Brain microvascular endothelial cell (primary cell): ENCODE results near the gene ZNF93.
A peak's percentile ranks its signal among the peaks of the same experiment; 100 is the strongest.
"Not testable (repeated sequence)": the region's sequence is repeated elsewhere in the genome, so short reads cannot be mapped to it uniquely, and the experiment has no call there.

Experiments
- DNase-seq: peaks from one replicate; pipeline ENCODE4 v3.0.0-alpha.2; 2020
- H3K27ac ChIP-seq: fragments of 250-450 bp; sonication (Bioruptor Pico); 2 replicates; pipeline ENCODE4 v1.5.1; 2020; ENCODE audit warnings: mild to moderate bottlenecking, moderate library complexity
- H3K27me3 ChIP-seq: fragments of 250-450 bp; sonication (Bioruptor Pico); replicated peaks from 2 replicates; pipeline ENCODE4 v1.5.1; 2020; ENCODE audit warnings: mild to moderate bottlenecking
- H3K36me3 ChIP-seq: fragments of 250-450 bp; sonication (Bioruptor Pico); replicated peaks from 2 replicates; pipeline ENCODE4 v1.5.1; 2020; ENCODE audit warnings: mild to moderate bottlenecking
- H3K4me3 ChIP-seq: 2 replicates; pipeline ENCODE4 v1.5.1; 2011; ENCODE audit warnings: low read depth, mild to moderate bottlenecking, control low read depth, low read length, moderate library complexity
- in situ Hi-C: cut with HindIII; loops from 2 replicates; pipeline ENCODE4 v1.10.0; 2017; ENCODE audit warnings: low sequenced_read_pairs, low pct_ligation_motif_present
- TF ChIP-seq, protein P1 (sequence below): IDR thresholded peaks from 2 replicates; pipeline ENCODE4 v1.5.1; 2011; ENCODE audit warnings: low read depth, mild to moderate bottlenecking, moderate library complexity, low read length, control low read depth, inconsistent platforms; ENCODE audit errors: missing control alignments

Gene ZNF93

DNA sequence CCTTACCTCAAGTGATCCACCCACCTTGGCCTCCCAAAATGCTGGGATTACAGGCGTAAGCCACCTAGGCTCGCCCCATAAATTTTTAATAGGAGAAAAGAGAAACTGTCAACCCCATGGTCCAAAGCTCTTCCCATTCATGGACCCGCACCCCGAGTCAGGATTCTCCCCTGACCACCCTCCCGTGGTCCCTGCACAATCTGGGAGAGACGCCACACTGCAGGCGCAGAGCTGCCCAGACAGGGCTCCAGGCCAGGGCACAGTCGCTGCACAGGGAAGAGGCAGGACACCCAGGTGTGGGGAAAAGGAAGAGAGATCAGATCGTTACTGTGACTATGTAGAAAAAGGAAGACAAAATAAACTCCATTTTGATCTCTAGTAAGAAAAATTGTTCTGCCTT lies 54.5 kb downstream of the ZNF93 start:
- no peak for DNase-seq
- Histone ChIP-seq H3K36me3 (no peaks in the 10 kb centered on the region), H3K27ac (no peak overlapping the region), H3K27me3 (no peaks in the 10 kb centered on the region), H3K4me3 (no peak overlapping the region)
- TF ChIP-seq, protein P1, sequence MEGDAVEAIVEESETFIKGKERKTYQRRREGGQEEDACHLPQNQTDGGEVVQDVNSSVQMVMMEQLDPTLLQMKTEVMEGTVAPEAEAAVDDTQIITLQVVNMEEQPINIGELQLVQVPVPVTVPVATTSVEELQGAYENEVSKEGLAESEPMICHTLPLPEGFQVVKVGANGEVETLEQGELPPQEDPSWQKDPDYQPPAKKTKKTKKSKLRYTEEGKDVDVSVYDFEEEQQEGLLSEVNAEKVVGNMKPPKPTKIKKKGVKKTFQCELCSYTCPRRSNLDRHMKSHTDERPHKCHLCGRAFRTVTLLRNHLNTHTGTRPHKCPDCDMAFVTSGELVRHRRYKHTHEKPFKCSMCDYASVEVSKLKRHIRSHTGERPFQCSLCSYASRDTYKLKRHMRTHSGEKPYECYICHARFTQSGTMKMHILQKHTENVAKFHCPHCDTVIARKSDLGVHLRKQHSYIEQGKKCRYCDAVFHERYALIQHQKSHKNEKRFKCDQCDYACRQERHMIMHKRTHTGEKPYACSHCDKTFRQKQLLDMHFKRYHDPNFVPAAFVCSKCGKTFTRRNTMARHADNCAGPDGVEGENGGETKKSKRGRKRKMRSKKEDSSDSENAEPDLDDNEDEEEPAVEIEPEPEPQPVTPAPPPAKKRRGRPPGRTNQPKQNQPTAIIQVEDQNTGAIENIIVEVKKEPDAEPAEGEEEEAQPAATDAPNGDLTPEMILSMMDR = no peak
- in situ Hi-C loops = no loop called here

DNA sequence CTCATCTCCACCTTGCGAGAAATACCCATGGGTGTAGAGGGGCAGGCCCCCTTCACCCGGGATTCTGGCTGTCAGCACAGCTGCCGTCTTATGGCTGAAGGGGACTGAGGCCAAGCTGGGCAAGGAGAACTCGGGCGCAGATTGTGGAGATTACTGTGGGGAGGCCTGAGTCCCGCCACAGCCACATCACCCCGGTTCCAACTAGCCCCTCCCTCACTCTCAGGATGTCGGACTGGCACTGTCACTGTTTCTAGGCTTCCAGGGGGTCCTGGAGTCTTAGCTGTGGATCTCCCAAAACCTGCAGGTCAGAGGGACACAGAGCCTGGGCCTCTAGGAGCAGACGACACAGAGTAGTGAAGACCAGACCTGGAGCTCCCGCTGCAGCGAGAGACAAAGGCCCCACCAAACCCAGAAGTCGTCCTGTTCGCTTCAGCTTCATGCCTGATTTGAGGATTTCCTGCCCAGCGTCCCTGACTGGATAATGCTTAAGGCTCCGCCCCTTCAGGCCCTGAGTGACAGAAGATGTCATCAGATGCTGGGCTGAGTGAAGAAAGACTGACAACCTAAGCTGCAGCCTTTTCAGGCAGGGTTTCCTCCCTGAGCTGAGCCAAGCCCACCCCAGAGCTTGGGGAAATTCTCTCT lies 55.8 kb downstream of the ZNF93 start:
- in situ Hi-C loops = no loop called here
- TF ChIP-seq, protein P1 = no peak
- Histone ChIP-seq H3K36me3 (no peaks in the 10 kb centered on the region), H3K27me3 (no peaks in the 10 kb centered on the region), H3K4me3 (no peak overlapping the region), H3K27ac (no peak overlapping the region)
- no peak for DNase-seq

DNA sequence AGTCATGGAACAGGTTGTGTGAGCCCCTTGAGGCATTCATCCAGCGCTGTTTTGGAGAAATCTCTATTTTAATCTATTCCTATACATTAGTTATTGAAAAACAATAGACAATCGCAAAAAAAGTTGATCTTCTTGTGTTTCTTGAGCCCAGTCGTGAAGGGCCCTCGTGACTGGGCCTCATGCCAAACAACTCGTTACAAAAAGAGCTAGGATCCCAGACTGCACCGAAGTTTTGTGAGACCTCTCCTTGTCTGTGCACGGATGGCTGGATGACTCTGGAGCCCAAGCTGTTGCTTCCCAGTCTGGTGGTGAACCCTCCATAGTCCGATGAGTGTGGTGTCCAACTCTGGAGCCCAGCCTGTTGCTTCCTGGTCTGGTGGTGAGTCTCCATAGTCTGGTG lies 57.0 kb downstream of the ZNF93 start:
- not testable (repeated sequence) for H3K4me3 ChIP-seq, H3K27me3 ChIP-seq

DNA sequence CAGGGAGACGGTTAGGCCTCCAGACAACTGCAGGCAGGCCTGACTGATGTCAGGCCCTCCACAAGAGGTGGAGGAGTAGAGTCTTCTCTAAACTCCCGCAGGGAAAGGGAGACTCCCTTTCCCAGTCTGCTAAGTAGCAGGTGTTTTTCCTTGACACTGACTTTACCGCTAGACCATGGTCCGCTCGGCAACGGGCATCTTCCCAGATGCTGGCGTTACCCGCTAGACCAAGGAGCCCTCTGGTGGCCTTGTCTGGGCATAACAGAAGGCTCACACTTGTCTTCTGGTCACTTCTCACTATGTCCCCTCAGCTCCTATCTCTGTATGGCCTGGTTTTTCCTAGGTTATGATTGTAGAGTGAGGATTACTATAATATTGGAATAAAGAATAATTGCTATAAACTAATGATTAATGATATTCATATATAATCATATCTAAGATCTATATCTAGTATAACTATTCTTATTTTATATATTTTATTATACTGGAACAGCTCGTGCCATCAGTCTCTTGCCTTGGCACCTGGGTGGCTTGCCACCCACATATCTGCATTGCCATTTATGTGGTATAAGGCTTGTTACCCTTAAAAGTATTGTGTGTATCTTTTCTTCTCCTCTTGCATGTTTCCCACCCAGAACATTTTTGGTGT lies 58.5 kb downstream of the ZNF93 start:
- in situ Hi-C loops, H3K27ac ChIP-seq, H3K36me3 ChIP-seq, H3K4me3 ChIP-seq, H3K27me3 ChIP-seq: not testable (repeated sequence)
- TF ChIP-seq, protein P1 = peak; percentile 65
- peak; percentile 53 for DNase-seq

More for the DNA sequence above, 57.0 kb downstream of the ZNF93 start:
- in situ Hi-C loops, DNase-seq, H3K27ac ChIP-seq, H3K36me3 ChIP-seq: not testable (repeated sequence)

DNA sequence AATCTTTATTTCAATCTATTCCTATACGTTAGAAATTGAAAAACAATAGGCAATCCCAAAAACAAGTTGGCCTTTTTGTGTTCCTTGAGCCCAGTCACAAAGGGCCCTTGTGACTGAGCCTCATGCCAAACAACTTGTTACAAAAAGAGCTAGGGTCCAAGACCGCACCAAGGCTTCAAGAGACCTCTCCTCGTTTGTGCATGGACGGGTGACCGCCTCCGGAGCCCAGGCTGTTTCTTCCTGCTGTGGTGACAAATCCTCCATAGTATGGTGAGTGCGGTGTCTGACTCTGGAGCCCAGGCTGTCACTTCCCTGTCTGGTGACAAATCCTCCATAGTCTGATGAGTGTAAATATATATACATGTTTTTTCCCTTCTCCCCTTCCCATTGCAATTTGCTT lies 63.7 kb downstream of the ZNF93 start:
- TF ChIP-seq, protein P1 = no peak
- DNase-seq = no peak
- Histone ChIP-seq H3K27me3 (no peaks in the 10 kb centered on the region), H3K27ac (no peak overlapping the region), H3K4me3 (no peak overlapping the region), H3K36me3 (no peaks in the 10 kb centered on the region)
- in situ Hi-C loops = no loop called here

DNA sequence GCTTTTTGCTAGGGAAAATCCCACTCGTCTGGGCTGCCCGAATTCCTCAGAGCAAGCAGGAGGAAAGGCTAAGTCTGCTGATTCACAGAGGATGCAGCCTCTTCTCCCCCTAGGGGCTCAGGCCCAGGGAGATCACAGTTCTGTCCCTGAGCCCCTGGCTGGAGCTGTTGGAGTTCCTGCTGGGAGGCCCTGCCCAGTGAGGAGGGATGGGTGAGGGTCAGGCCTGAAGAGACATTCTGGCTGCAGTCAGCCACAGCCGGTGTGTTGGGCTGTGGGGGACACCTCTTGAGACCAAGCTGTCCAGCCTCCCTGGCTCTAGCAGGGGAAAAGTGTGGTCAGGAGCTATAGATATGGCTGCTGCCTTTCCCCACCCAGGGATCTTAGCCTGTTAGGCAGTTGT lies 65.4 kb downstream of the ZNF93 start:
- H3K4me3 ChIP-seq, H3K36me3 ChIP-seq, H3K27me3 ChIP-seq, in situ Hi-C loops, DNase-seq, H3K27ac ChIP-seq: not testable (repeated sequence)

DNA sequence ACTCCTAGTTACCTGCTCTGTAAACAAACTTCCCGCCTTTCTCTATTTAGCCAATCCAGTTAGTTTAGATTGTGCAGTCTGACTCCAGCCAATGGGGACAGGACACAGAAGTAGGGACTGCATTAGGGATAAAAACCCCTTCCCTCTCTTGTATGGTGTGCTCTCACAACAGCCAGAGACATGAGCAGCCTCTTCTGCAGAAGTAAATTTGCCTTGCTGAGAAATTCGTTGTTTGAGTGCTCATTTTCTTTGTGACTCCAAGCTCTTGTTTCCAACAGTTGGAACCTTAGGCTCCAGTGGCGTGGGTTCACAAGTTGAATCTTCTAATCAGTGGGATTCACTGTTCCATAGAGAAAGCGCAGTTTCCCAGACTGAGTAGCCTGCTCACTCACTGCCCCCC lies 66.1 kb downstream of the ZNF93 start:
- TF ChIP-seq, protein P1 = no peak
- Histone ChIP-seq H3K4me3 (no peak overlapping the region), H3K36me3 (no peaks in the 10 kb centered on the region), H3K27me3 (no peaks in the 10 kb centered on the region), H3K27ac (no peak overlapping the region)
- in situ Hi-C loops = no loop called here
- no peak for DNase-seq
